PC-9 (cell line): ENCODE data around the gene SPATS2L. TPM values are rescaled to one million over a fixed set of nuclear protein-coding genes. Genes with fewer than 3 reads are reported as not detected.
A peak's percentile ranks its signal among the peaks of the same experiment; 100 is the strongest.

Source experiments
- BruUV-seq: library from RNA; stranded (reverse); fragments of 400-500 nt; replicated peaks from 2 replicates; lab custom pipeline; 2021; lab: Mats Ljungman, UMichigan
- CTCF ChIA-PET: fragments of 300-600 bp; sonication (Branson Sonifier 250); formaldehyde crosslinking; loops from one replicate; lab custom pipeline; 2022; ENCODE audit warnings: antibody characterized with exemption; lab: Charles Lee
- POLR2A ChIA-PET: fragments of 300-600 bp; sonication (Branson Sonifier 250); formaldehyde crosslinking; loops from one replicate; lab custom pipeline; 2022; ENCODE audit warnings: antibody characterized with exemption; ENCODE audit not compliant: unreplicated experiment; lab: Charles Lee
- DNase-seq, 2 experiments: peaks; one replicate each; pipeline versions ENCODE4 v3.0.0 to v3.0.0-alpha.2; 2015 to 2022; ENCODE audit warnings: mixed read lengths in 1 of 2
- H2AFZ ChIP-seq: fragments of 200-600 bp; sonication (generic); 2 replicates; pipeline ENCODE4 v1.8.1; 2017; ENCODE audit warnings: antibody characterized with exemption
- H3F3A ChIP-seq: fragments of 200-600 bp; sonication (generic); 2 replicates; pipeline ENCODE4 v1.8.1; 2017; ENCODE audit warnings: antibody characterized with exemption, mild to moderate bottlenecking, low read depth; ENCODE audit not compliant: insufficient read depth
- H3K27ac ChIP-seq: fragments of 200-600 bp; sonication (generic); 2 replicates; pipeline ENCODE4 v1.6.1; 2016; ENCODE audit warnings: mixed run types
- H3K27me3 ChIP-seq: fragments of 200-600 bp; sonication (generic); 2 replicates; pipeline ENCODE4 v1.6.1; 2016; ENCODE audit warnings: low read depth, mixed run types; ENCODE audit not compliant: insufficient read depth
- H3K36me3 ChIP-seq: fragments of 200-600 bp; sonication (generic); 2 replicates; pipeline ENCODE4 v1.6.1; 2016; ENCODE audit warnings: low read depth, mixed run types
- H3K4me1 ChIP-seq: fragments of 200-600 bp; sonication (generic); replicated peaks from 2 replicates; pipeline ENCODE4 v1.6.1; 2016; ENCODE audit warnings: mixed run types; ENCODE audit not compliant: insufficient read depth
- H3K4me2 ChIP-seq: fragments of 200-600 bp; sonication (generic); 2 replicates; pipeline ENCODE4 v1.6.1; 2017; ENCODE audit warnings: mixed run types
- H3K4me3 ChIP-seq: fragments of 200-600 bp; sonication (generic); 2 replicates; pipeline ENCODE4 v1.6.1; 2016; ENCODE audit warnings: mixed run types
- H3K79me2 ChIP-seq: fragments of 200-600 bp; sonication (generic); 2 replicates; pipeline ENCODE4 v1.6.1; 2017; ENCODE audit warnings: low read depth, mixed run types
- H3K9me2 ChIP-seq: fragments of 200-600 bp; sonication (generic); 2 replicates; pipeline ENCODE4 v1.8.1; 2017; ENCODE audit warnings: mild to moderate bottlenecking; ENCODE audit not compliant: insufficient read depth
- H3K9me3 ChIP-seq: fragments of 200-600 bp; sonication (generic); 2 replicates; pipeline ENCODE4 v1.8.1; 2016; ENCODE audit warnings: low read depth; ENCODE audit not compliant: insufficient read depth
- H4K20me1 ChIP-seq: fragments of 200-600 bp; sonication (generic); 2 replicates; pipeline ENCODE4 v1.8.1; 2017; ENCODE audit not compliant: insufficient read depth
- EZH2 ChIP-seq: fragments of 200-600 bp; sonication (generic); IDR thresholded peaks from 2 replicates; pipeline ENCODE4 v1.8.0; 2017; ENCODE audit warnings: antibody characterized with exemption, low read depth
- intact Hi-C: fragments of 100-400 bp; cut with micrococcal nuclease; formaldehyde crosslinking; loops from one replicate; pipeline ENCODE4 v1.10.0; 2022; ENCODE audit not compliant: unreplicated experiment
- total RNA-seq: library from RNA; stranded (reverse); gene quantifications from 2 replicates; pipeline ENCODE4 v1.2.3, GENCODE V29; 2021
- TF ChIP-seq, protein P1 (sequence below): fragments of 200-600 bp; sonication (generic); conservative IDR thresholded peaks from 2 replicates; pipeline ENCODE4 v1.6.1; 2017; ENCODE audit warnings: mixed run types, antibody characterized with exemption, mild to moderate bottlenecking, moderate library complexity

The SPATS2L gene
- total RNA-seq, 1 experiment from 2014 or later, result 199 TPM

DNA sequence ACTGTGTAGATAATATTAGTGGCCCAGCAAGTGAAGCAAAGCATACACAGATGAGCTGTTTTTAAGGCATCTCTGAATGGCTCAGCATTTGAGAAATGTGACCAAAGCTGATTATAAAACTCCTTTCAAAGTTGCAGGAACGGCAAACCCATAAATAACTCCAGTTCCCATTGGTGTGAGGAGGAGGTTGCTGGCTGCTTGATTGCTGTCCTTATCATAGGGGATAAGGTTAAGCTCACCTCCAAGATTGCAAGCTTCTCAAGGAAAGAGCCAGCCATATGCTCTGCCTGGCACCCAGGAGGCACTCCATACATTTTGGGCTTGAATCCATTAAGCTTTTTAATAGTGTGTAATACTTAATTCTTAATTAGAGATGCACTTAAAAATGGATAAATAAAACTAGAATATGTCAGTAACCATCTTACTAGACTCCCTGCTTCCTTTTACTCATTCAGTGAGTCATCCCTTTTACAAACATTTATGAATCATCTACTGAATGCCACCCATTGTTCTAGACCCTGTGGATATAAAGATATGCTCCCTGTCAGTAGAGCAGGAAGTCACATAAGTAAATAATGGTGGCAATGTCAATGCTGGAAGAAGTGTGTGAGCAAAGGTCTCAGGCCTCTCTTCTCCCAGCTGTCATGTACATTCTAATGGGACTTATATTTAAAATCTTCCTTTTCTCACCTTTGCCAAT is 99.3 kb downstream of the SPATS2L start:
- H3K36me3 ChIP-seq, result peaks cover 16% of the 10 kb centered on the region
- intact Hi-C loops, result loop anchor here (1.0 to 5.0 kb wide), 6 partner anchors 27 to 427 kb away; no protein-coding TSS in a partner anchor
- no peak for TF ChIP-seq EZH2
- TF ChIP-seq, protein P1, sequence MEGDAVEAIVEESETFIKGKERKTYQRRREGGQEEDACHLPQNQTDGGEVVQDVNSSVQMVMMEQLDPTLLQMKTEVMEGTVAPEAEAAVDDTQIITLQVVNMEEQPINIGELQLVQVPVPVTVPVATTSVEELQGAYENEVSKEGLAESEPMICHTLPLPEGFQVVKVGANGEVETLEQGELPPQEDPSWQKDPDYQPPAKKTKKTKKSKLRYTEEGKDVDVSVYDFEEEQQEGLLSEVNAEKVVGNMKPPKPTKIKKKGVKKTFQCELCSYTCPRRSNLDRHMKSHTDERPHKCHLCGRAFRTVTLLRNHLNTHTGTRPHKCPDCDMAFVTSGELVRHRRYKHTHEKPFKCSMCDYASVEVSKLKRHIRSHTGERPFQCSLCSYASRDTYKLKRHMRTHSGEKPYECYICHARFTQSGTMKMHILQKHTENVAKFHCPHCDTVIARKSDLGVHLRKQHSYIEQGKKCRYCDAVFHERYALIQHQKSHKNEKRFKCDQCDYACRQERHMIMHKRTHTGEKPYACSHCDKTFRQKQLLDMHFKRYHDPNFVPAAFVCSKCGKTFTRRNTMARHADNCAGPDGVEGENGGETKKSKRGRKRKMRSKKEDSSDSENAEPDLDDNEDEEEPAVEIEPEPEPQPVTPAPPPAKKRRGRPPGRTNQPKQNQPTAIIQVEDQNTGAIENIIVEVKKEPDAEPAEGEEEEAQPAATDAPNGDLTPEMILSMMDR, result no peak
- peak; percentile 57 to 99 for DNase-seq
- H4K20me1 ChIP-seq, result no peaks in the 10 kb centered on the region
- H3K79me2 ChIP-seq, result peaks cover 56% of the 10 kb centered on the region
- ChIA-PET CTCF (interaction anchor here (0.8 kb wide), 1 partner anchor 73 kb away, joined by 13 read pairs; no protein-coding TSS in a partner anchor), POLR2A (interaction anchor here (0.6 to 1.8 kb wide), 4 partner anchors 10 to 209 kb away, joined by 3 to 6 read pairs (median 5); partner anchors contain the start of gene SPATS2L)
- H3K4me2 ChIP-seq, result peak overlapping the region; percentile 65
- H3K27me3 ChIP-seq, result no peaks in the 10 kb centered on the region
- peaks cover 75% of the 10 kb centered on the region for H3K4me1 ChIP-seq
- BruUV-seq, result no TSS peak
- H2AFZ ChIP-seq, result no peak overlapping the region
- H3K4me3 ChIP-seq, result peak overlapping the region; percentile 30; the same call in 1 of the 2 replicates
- H3K27ac ChIP-seq, result peak overlapping the region; percentile 92
- no peaks in the 10 kb centered on the region for H3K9me3 ChIP-seq
- peaks cover 57% of the 10 kb centered on the region for H3F3A ChIP-seq
- H3K9me2 ChIP-seq, result no peaks in the 10 kb centered on the region

GRCh38 chr2:200406379-200406778 is 99.9 kb downstream of the SPATS2L start:
- peak overlapping the region; percentile 65 for H3K4me2 ChIP-seq
- H3K27ac ChIP-seq, result peak overlapping the region; percentile 92
- no TSS peak for BruUV-seq
- H3K36me3 ChIP-seq, result peaks cover 16% of the 10 kb centered on the region
- H3K27me3 ChIP-seq, result no peaks in the 10 kb centered on the region
- intact Hi-C loops, result loop anchor here (1.0 to 5.0 kb wide), 6 partner anchors 28 to 428 kb away; no protein-coding TSS in a partner anchor
- no peak for DNase-seq
- TF ChIP-seq, protein P1, result no peak
- H3K9me2 ChIP-seq, result no peaks in the 10 kb centered on the region
- H3K4me1 ChIP-seq, result peaks cover 75% of the 10 kb centered on the region
- H3F3A ChIP-seq, result peaks cover 57% of the 10 kb centered on the region
- H2AFZ ChIP-seq, result no peak overlapping the region
- ChIA-PET POLR2A (interaction anchor here (1.8 kb wide), 1 partner anchor 100 kb away, joined by 6 read pairs; the partner anchor contains the start of gene SPATS2L), CTCF (interaction anchor here (0.8 kb wide), 1 partner anchor 73 kb away, joined by 13 read pairs; no protein-coding TSS in a partner anchor)
- no peaks in the 10 kb centered on the region for H4K20me1 ChIP-seq
- H3K4me3 ChIP-seq, result peak overlapping the region; percentile 22; the same call in 1 of the 2 replicates
- peaks cover 60% of the 10 kb centered on the region for H3K79me2 ChIP-seq
- H3K9me3 ChIP-seq, result no peaks in the 10 kb centered on the region

- Histone ChIP-seq H3K36me3 (peaks cover 20% of the 10 kb centered on the region), H2AFZ (no peak overlapping the region), H3K4me1 (peaks cover 59% of the 10 kb centered on the region), H3K27me3 (no peaks in the 10 kb centered on the region), H3K4me3 (peak overlapping the region; percentile 1; the same call in 1 of the 2 replicates), H3K79me2 (peaks cover 53% of the 10 kb centered on the region), H3K9me3 (no peaks in the 10 kb centered on the region), H3K27ac (peak overlapping the region; percentile 92), H4K20me1 (no peaks in the 10 kb centered on the region), H3K4me2 (peak overlapping the region; percentile 65), H3K9me2 (no peaks in the 10 kb centered on the region), H3F3A (peaks cover 56% of the 10 kb centered on the region)
- POLR2A ChIA-PET, result interaction anchor here (0.6 to 0.7 kb wide), 2 partner anchors 75 to 103 kb away, joined by 3 to 5 read pairs; no protein-coding TSS in a partner anchor
- TF ChIP-seq, protein P1, result no peak
- TF ChIP-seq EZH2, result no peak
- intact Hi-C loops, result loop anchor here (2.0 to 5.0 kb wide), 3 partner anchors 56 to 100 kb away; no protein-coding TSS in a partner anchor
- DNase-seq, result peak; percentile 50 to 85
- BruUV-seq, result no TSS peak
- CTCF ChIA-PET, result no interaction called here
These were observed 102.2 kb downstream of the SPATS2L start for GRCh38 chr2:200408428-200409316.
